GM12878 (cell line): ENCODE results near the gene COA3. TPM values are rescaled to one million over a fixed set of nuclear protein-coding genes. Genes with fewer than 3 reads are reported as not detected.

Source experiments
- CEBPB ChIP-seq, 2 experiments: fragments of 150-350 bp in 1 of 2; IDR thresholded peaks; 2 replicates each; pipeline ENCODE4 v1.6.1; 2012 to 2014; ENCODE audit warnings: low read depth in 2 of 2, low read length in 2 of 2, borderline replicate concordance in 1 of 2, inconsistent platforms in 1 of 2
- CREM ChIP-seq: IDR thresholded peaks from 2 replicates; pipeline ENCODE4 v1.6.1; 2014; ENCODE audit warnings: antibody characterized with exemption, low read depth
- LARP7 ChIP-seq: fragments of 450-650 bp; IDR thresholded peaks from 2 replicates; pipeline ENCODE4 v1.6.1; 2017; ENCODE audit warnings: mild to moderate bottlenecking
- MEF2B ChIP-seq: fragments of 450-650 bp; IDR thresholded peaks from 2 replicates; pipeline ENCODE4 v1.6.1; 2018; ENCODE audit warnings: mild to moderate bottlenecking, moderate library complexity; ENCODE audit not compliant: partially characterized antibody, poor library complexity, severe bottlenecking
- MXI1 ChIP-seq: fragments of 150-350 bp; IDR thresholded peaks from 2 replicates; pipeline ENCODE4 v1.6.1; 2011; ENCODE audit warnings: low read depth, mild to moderate bottlenecking, inconsistent platforms, low read length, improper control_type of control experiment
- POLR2AphosphoS5 ChIP-seq: IDR thresholded peaks from 2 replicates; pipeline ENCODE4 v1.6.1; 2011; ENCODE audit warnings: mild to moderate bottlenecking, low read length, inconsistent platforms
- RAD21 ChIP-seq: IDR thresholded peaks from 2 replicates; pipeline ENCODE4 v1.6.1; 2011; ENCODE audit warnings: mild to moderate bottlenecking, low read depth, low read length, moderate library complexity; ENCODE audit not compliant: insufficient read depth
- SMAD5 ChIP-seq: IDR thresholded peaks from 2 replicates; pipeline ENCODE4 v1.6.1; 2016; ENCODE audit warnings: antibody characterized with exemption, low read depth
- SREBF1 ChIP-seq: IDR thresholded peaks from 2 replicates; pipeline ENCODE4 v1.6.1; 2012; ENCODE audit warnings: mild to moderate bottlenecking, low read length
- STAT1 ChIP-seq: fragments of 450-650 bp; conservative IDR thresholded peaks from 2 replicates; pipeline ENCODE4 v1.6.1; 2014; ENCODE audit warnings: antibody characterized with exemption, mild to moderate bottlenecking
- ZBED1 ChIP-seq: IDR thresholded peaks from 2 replicates; pipeline ENCODE4 v1.6.1; 2016; ENCODE audit warnings: borderline replicate concordance
- ZNF217 ChIP-seq: fragments of 450-650 bp; IDR thresholded peaks from 2 replicates; pipeline ENCODE4 v1.6.1; 2017; ENCODE audit warnings: antibody characterized with exemption, mild to moderate bottlenecking
- ZNF24 ChIP-seq: fragments of 450-650 bp; IDR thresholded peaks from 2 replicates; pipeline ENCODE4 v1.6.1; 2017; ENCODE audit warnings: antibody characterized with exemption, mild to moderate bottlenecking
- ZZZ3 ChIP-seq: IDR thresholded peaks from 2 replicates; pipeline ENCODE4 v1.6.1; 2011; ENCODE audit warnings: low read depth; ENCODE audit not compliant: control insufficient read depth, insufficient read length
- polyA plus RNA-seq, 11 experiments: library from polyadenylated mRNA; depleted of rRNA in 4 of 11; unstranded in 6 of 11; stranded (reverse) in 5 of 11; fragments of >200 nt; fragmentation: Nextera tagmentation in 4 of 11; fragmentation: Illumina TruSeq in 1 of 11; extraction: Ambion mirVana in 4 of 11; extraction: Trizol in 1 of 11; gene quantifications; 1 replicate in 1 of 11; 2 replicates in 10 of 11; pipeline versions ENCODE4 v1.2.1 to v1.2.3, GENCODE V29; 2011 to 2016; ENCODE audit warnings: inconsistent platforms in 2 of 11, missing spikeins in 2 of 11, low read depth in 1 of 11
- total RNA-seq, 4 experiments: library from RNA; depleted of rRNA in 3 of 4; stranded (reverse); fragments of >200 nt in 3 of 4; fragmentation: Illumina TruSeq in 1 of 4; extraction: Trizol in 1 of 4; gene quantifications; 2 replicates each; pipeline versions ENCODE4 v1.2.1 to v1.2.3, GENCODE V29; 2013 to 2021
- TF ChIP-seq, protein P1 (sequence below): IDR thresholded peaks from 2 replicates; pipeline ENCODE4 v1.6.1; 2011; ENCODE audit warnings: low read depth, mild to moderate bottlenecking, low read length, moderate library complexity, borderline replicate concordance; ENCODE audit errors: extremely low read depth
- TF ChIP-seq, protein P2 (sequence below): IDR thresholded peaks from 2 replicates; pipeline ENCODE4 v1.6.1; 2012; ENCODE audit warnings: low read depth, low read length, improper control_type of control experiment

The COA3 gene
- total and polyA plus RNA-seq, 10 of the 15 experiments (the other 5 are each of a cell fraction or from before 2014, with no cell fraction given): 45.2 to 161 (median 64.6) TPM

DNA sequence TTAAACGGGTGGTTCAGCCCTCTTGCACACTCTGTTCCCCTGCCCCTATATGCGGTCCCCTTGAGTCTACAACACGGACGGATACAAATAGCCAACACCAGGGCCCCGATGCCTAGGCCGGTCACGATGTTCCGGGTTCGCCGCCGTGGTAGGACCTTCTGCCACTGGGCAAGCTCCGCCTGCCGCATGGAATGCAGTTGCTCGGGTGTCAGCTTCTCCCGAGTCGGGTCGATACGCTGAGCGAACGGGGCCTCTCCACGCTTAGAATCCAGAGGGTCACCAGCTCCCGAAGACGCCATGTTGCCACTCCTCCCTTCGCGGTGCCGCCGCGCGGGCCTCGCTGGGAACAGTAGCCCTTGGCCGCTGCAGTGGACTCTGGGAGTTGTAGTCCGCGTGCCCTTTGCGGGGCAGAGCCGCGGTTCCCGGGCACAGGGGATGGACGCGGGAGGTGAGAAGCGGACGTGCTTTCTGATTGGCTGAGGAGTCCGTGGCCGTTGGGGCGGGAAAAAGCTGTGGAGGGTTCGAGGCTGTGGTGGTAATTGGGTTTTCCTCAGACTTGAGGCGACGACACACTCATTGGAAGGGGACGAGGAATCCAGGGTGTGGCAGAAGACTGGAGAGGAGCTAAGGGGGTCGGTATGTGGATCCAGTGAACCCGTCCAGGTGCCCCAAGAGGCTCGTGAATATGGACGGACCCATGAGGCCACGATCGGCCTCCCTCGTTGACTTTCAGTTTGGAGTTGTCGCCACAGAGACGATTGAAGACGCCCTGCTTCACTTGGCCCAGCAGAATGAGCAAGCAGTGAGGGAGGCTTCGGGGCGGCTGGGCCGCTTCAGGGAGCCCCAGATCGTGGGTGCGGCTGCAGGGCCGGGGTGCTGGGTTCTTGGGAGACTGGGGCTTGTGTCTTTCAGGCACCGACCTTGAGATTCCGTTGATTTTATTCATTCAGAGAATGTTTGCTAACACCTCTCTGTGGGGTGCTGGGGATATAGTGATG, at the start of gene COA3, which contains the start of gene CNTD1 (continued):
- TF ChIP-seq SMAD5: 0 out of 2 replicates have a peak, but pooled peaks have one; percentile 50
- 0 out of 2 replicates have a peak, but pooled peaks have one; percentile 41 for TF ChIP-seq STAT1
- TF ChIP-seq ZNF217: no peak
- TF ChIP-seq MEF2B: peak; percentile 42
- TF ChIP-seq POLR2AphosphoS5: peak; percentile 49; the same call in 1 of the 2 replicates
- no peak for TF ChIP-seq CEBPB (IDR thresholded peaks at IDR 0.05; ENCODE audit: borderline replicate concordance in 1 of 2, low read depth in 2 of 2, low read length in 2 of 2)
- no peak for TF ChIP-seq ZNF24
- no peak for TF ChIP-seq ZBED1
- TF ChIP-seq SREBF1: 0 out of 2 replicates have a peak, but pooled peaks have one; percentile 30
- peak; percentile 49; the same call in 1 of the 2 replicates for TF ChIP-seq LARP7
- TF ChIP-seq MXI1: peak; percentile 78
- peak; percentile 71; the same call in 1 of the 2 replicates for TF ChIP-seq CREM
- TF ChIP-seq, protein P1, sequence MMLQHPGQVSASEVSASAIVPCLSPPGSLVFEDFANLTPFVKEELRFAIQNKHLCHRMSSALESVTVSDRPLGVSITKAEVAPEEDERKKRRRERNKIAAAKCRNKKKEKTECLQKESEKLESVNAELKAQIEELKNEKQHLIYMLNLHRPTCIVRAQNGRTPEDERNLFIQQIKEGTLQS: no peak
- no peak for TF ChIP-seq ZZZ3
- TF ChIP-seq RAD21: no peak
- TF ChIP-seq, protein P2, sequence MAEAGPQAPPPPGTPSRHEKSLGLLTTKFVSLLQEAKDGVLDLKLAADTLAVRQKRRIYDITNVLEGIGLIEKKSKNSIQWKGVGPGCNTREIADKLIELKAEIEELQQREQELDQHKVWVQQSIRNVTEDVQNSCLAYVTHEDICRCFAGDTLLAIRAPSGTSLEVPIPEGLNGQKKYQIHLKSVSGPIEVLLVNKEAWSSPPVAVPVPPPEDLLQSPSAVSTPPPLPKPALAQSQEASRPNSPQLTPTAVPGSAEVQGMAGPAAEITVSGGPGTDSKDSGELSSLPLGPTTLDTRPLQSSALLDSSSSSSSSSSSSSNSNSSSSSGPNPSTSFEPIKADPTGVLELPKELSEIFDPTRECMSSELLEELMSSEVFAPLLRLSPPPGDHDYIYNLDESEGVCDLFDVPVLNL: peak; percentile 32; the same call in 1 of the 2 replicates
